Epithelial cell of proximal tubule (primary cell): ENCODE results near the gene CCSER1. TPM values are rescaled to one million over a fixed set of nuclear protein-coding genes. Genes with fewer than 3 reads are reported as not detected.
"Not testable (repeated sequence)": the region's sequence is repeated elsewhere in the genome, so short reads cannot be mapped to it uniquely, and the experiment has no call there.

Source experiments
- DNase-seq: peaks from one replicate; pipeline ENCODE4 v3.0.0-alpha.2; 2011; ENCODE audit warnings: low read depth
- H3K4me3 ChIP-seq: 2 replicates; pipeline ENCODE4 v1.5.1; 2011; ENCODE audit warnings: low read depth, mild to moderate bottlenecking, low read length
- CTCF ChIP-seq: conservative IDR thresholded peaks from 2 replicates; pipeline ENCODE4 v1.5.1; 2012; ENCODE audit warnings: low read depth, mild to moderate bottlenecking, low read length
- total RNA-seq: library from RNA; depleted of rRNA; stranded (reverse); fragments of >200 nt; gene quantifications from 2 replicates; pipeline ENCODE4 v1.2.3, GENCODE V29; 2015

The CCSER1 gene
- total RNA-seq, 1 donor from 2014 or later: not detected

- no peak for TF ChIP-seq CTCF
These were observed 1131.1 kb downstream of the CCSER1 start for GRCh38 chr4:91258326-91258725.

GRCh38 chr4:91267543-91267942, 1140.3 kb downstream of the CCSER1 start:
- DNase-seq: peak; percentile 7
- no peak overlapping the region for H3K4me3 ChIP-seq
- no peak for TF ChIP-seq CTCF

More at GRCh38 chr4:91258326-91258725, 1131.1 kb downstream of the CCSER1 start:
- no peak for DNase-seq
- no peak overlapping the region for H3K4me3 ChIP-seq

- not testable (repeated sequence) for H3K4me3 ChIP-seq, DNase-seq
These were observed 1141.3 kb downstream of the CCSER1 start for GRCh38 chr4:91268481-91268880.

- no peak overlapping the region for H3K4me3 ChIP-seq
- no peak for TF ChIP-seq CTCF
- DNase-seq: no peak
These were observed 1141.7 kb downstream of the CCSER1 start for GRCh38 chr4:91268913-91269312.

- no peak overlapping the region for H3K4me3 ChIP-seq
- no peak for TF ChIP-seq CTCF
These were observed 1152.7 kb downstream of the CCSER1 start for GRCh38 chr4:91279899-91280298.

DNA sequence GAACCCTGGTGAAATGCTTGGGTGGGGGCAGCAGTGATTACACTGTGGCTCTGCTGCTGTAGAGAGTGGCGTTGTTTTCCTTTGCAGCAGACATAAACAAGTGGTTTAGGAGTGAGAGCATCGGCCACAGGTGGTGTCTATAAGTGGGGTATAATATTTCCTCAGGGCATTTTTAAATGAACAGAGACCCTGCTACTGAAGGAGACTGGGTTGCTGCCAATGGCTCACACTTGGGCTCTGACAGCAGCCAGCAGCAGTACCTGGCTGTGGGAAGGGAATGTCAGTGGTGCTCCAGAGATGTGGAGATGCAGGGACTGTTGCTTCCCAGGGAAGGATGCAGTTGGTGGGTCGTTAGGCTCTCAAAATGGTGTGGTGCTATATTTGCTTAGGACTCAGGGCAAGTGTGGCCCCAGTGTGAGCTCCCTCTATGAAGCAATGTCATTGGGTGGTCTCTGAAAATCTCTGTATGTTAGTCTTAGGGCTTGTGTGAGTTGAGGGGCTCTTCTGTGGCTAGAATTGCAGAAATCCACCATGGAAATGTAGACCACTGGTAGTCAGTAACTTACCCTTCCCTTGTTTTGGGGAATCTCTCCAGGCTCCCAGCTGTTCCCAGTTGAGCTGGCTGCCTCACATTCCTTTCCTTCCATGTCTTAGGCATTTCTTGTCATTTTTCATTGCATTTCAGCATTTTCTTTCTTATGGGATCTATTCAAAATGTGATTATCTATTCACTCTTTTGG, 1153.5 kb downstream of the CCSER1 start:
- no peak for TF ChIP-seq CTCF
- H3K4me3 ChIP-seq: no peak overlapping the region
- no peak for DNase-seq

More at GRCh38 chr4:91279899-91280298, 1152.7 kb downstream of the CCSER1 start:
- DNase-seq: no peak

- no peak overlapping the region for H3K4me3 ChIP-seq
- no peak for DNase-seq
- TF ChIP-seq CTCF: no peak
These were observed 1155.0 kb downstream of the CCSER1 start for GRCh38 chr4:91282217-91282616.
